ENCODE results near the gene ZMYM4.

Gene ZMYM4

GRCh38 chr1:35406103-35406502, 137.6 kb downstream of the ZMYM4 start:
- DNase-seq (ENCODE audit: low read depth) = no peak

GRCh38 chr1:35407743-35408142, 139.2 kb downstream of the ZMYM4 start:
- no peak for DNase-seq (ENCODE audit: low read depth)

- DNase-seq (ENCODE audit: low read depth) = no peak
Observed at GRCh38 chr1:35408925-35409324, 140.4 kb downstream of the ZMYM4 start.

GRCh38 chr1:35426097-35426586, 157.6 kb downstream of the ZMYM4 start:
- DNase-seq (ENCODE audit: low read depth) = no peak

- DNase-seq (ENCODE audit: low read depth) = no peak
Observed at GRCh38 chr1:35428360-35428759, 159.9 kb downstream of the ZMYM4 start.

GRCh38 chr1:35430762-35431161, 162.3 kb downstream of the ZMYM4 start:
- DNase-seq (ENCODE audit: low read depth) = no peak

GRCh38 chr1:35431173-35431599, 162.7 kb downstream of the ZMYM4 start:
- DNase-seq (ENCODE audit: low read depth) = no peak

- DNase-seq (ENCODE audit: low read depth) = no peak
Observed at GRCh38 chr1:35432231-35432630, 163.7 kb downstream of the ZMYM4 start.

GRCh38 chr1:35433714-35434113, 165.2 kb downstream of the ZMYM4 start:
- DNase-seq (ENCODE audit: low read depth) = no peak

- DNase-seq (ENCODE audit: low read depth) = no peak
Observed at GRCh38 chr1:35434703-35435102, 166.2 kb downstream of the ZMYM4 start.

- DNase-seq (ENCODE audit: low read depth) = no peak
Observed at GRCh38 chr1:35436078-35436477, 167.6 kb downstream of the ZMYM4 start.

GRCh38 chr1:35437200-35437599, 168.7 kb downstream of the ZMYM4 start:
- DNase-seq (ENCODE audit: low read depth) = no peak

- DNase-seq (ENCODE audit: low read depth) = no peak
Observed at GRCh38 chr1:35439626-35440025, 171.1 kb downstream of the ZMYM4 start.

- DNase-seq (ENCODE audit: low read depth) = no peak
Observed at GRCh38 chr1:35441926-35442579, 173.5 kb downstream of the ZMYM4 start.

GRCh38 chr1:35442734-35443133, 174.2 kb downstream of the ZMYM4 start:
- no peak for DNase-seq (ENCODE audit: low read depth)

- no peak for DNase-seq (ENCODE audit: low read depth)
Observed at GRCh38 chr1:35443768-35444518, 175.4 kb downstream of the ZMYM4 start.

- no peak for DNase-seq (ENCODE audit: low read depth)
Observed at GRCh38 chr1:35444519-35444774, 175.9 kb downstream of the ZMYM4 start.

- no peak for DNase-seq (ENCODE audit: low read depth)
Observed at GRCh38 chr1:35447278-35447677, 178.8 kb downstream of the ZMYM4 start.

- DNase-seq (ENCODE audit: low read depth) = no peak
Observed at GRCh38 chr1:35448344-35448801, 179.9 kb downstream of the ZMYM4 start.

- no peak for DNase-seq (ENCODE audit: low read depth)
Observed at GRCh38 chr1:35449334-35450008, 181.0 kb downstream of the ZMYM4 start.

- peak; percentile 71 for DNase-seq (ENCODE audit: low read depth)
Observed at GRCh38 chr1:35451125-35451528, 182.6 kb downstream of the ZMYM4 start.

GRCh38 chr1:35452106-35452774, 183.7 kb downstream of the ZMYM4 start:
- DNase-seq (ENCODE audit: low read depth) = no peak

- DNase-seq (ENCODE audit: low read depth) = no peak
Observed at GRCh38 chr1:35453031-35453430, 184.5 kb downstream of the ZMYM4 start.
